Endodermal cell (in vitro differentiated cells): ENCODE results near the gene CACNA1A. TPM values are rescaled to one million over a fixed set of nuclear protein-coding genes. Genes with fewer than 3 reads are reported as not detected.

Experiments
- DNase-seq: peaks from one replicate; pipeline ENCODE4 v3.0.0-alpha.2; 2017
- H3K27ac ChIP-seq: 2 replicates; pipeline ENCODE4 v1.5.1; 2013; ENCODE audit warnings: mild to moderate bottlenecking, low read depth, low read length, moderate library complexity
- H3K27me3 ChIP-seq: 2 replicates; pipeline ENCODE4 v1.6.1; 2013; ENCODE audit warnings: mild to moderate bottlenecking, low read length, moderate library complexity; ENCODE audit not compliant: insufficient read depth, control insufficient read depth, poor library complexity, severe bottlenecking
- H3K36me3 ChIP-seq: 2 replicates; pipeline ENCODE4 v1.7.0; 2013; ENCODE audit warnings: mild to moderate bottlenecking, low read length, moderate library complexity; ENCODE audit not compliant: control insufficient read depth, insufficient read depth
- H3K4me1 ChIP-seq: one replicate; pipeline ENCODE4 v1.7.0; 2013; ENCODE audit warnings: low read length; ENCODE audit not compliant: control insufficient read depth, insufficient read depth
- H3K4me3 ChIP-seq: 2 replicates; pipeline ENCODE4 v1.5.1; 2013; ENCODE audit warnings: mild to moderate bottlenecking, low read length, moderate library complexity
- H3K9ac ChIP-seq: 2 replicates; pipeline ENCODE4 v1.6.1; 2013; ENCODE audit warnings: mild to moderate bottlenecking, low read length, moderate library complexity; ENCODE audit not compliant: poor library complexity, severe bottlenecking; ENCODE audit errors: extremely low read depth
- H3K9me3 ChIP-seq: 2 replicates; pipeline ENCODE4 v1.6.1; 2013; ENCODE audit warnings: mild to moderate bottlenecking, low read length, moderate library complexity; ENCODE audit not compliant: control insufficient read depth
- H3K27ac Mint-ChIP-seq: 2 replicates; pipeline ENCODE4 v1.8.0; 2020; ENCODE audit warnings: mixed read lengths
- H3K27me3 Mint-ChIP-seq: 2 replicates; pipeline ENCODE4 v1.8.0; 2021; ENCODE audit warnings: mild to moderate bottlenecking, mixed read lengths; ENCODE audit not compliant: insufficient read depth
- H3K36me3 Mint-ChIP-seq: 2 replicates; pipeline ENCODE4 v1.8.0; 2020; ENCODE audit warnings: low read depth, mixed read lengths
- H3K4me1 Mint-ChIP-seq: 2 replicates; pipeline ENCODE4 v1.8.0; 2020; ENCODE audit warnings: mixed read lengths
- H3K4me3 Mint-ChIP-seq: 2 replicates; pipeline ENCODE4 v1.8.0; 2020; ENCODE audit warnings: mild to moderate bottlenecking, moderate library complexity, mixed read lengths
- H3K9me3 Mint-ChIP-seq: 2 replicates; pipeline ENCODE4 v1.8.0; 2020; ENCODE audit warnings: mild to moderate bottlenecking, mixed read lengths
- CTCF ChIP-seq: fragments of 200-600 bp; sonication (generic); conservative IDR thresholded peaks from 2 replicates; pipeline ENCODE4 v1.5.0; 2021; ENCODE audit warnings: antibody characterized with exemption, mild to moderate bottlenecking
- WGBS, 2 experiments: methylation state at CpG; one replicate each; pipeline versions ENCODE4 v1.1.5 to v1.1.7; 2013; ENCODE audit warnings: missing lambda C conversion rate in 2 of 2, mixed read lengths in 1 of 2; ENCODE audit not compliant: insufficient coverage in 1 of 2, insufficient read length in 1 of 2; 5-methylcytosine and 5-hydroxymethylcytosine counted together
- total RNA-seq, 2 donors: library from RNA; stranded (reverse); fragmentation: NEBNext Ultra II Directional in 1 of 2; extraction: Animal tissue kit (Norgen Biotek cat#: 25700) in 1 of 2; gene quantifications; 2 replicates in 1 of 2; 3 replicates in 1 of 2; pipeline ENCODE4 v1.2.1, GENCODE V29; 2021

CACNA1A gene
- total RNA-seq, 2 donors from 2014 or later, result 8.0 to 10.6 TPM

GRCh38 chr19:13541554-13541953, 35.3 kb upstream of the CACNA1A start:
- Histone ChIP-seq H3K9ac (no peak overlapping the region), H3K4me3 (no peak overlapping the region), H3K27ac (no peak overlapping the region), H3K9me3 (no peaks in the 10 kb centered on the region), H3K4me1 (no peaks in the 10 kb centered on the region), H3K27me3 (no peaks in the 10 kb centered on the region), H3K36me3 (no peaks in the 10 kb centered on the region)
- Mint-ChIP-seq H3K27ac (no peak overlapping the region), H3K27me3 (peaks cover 24% of the 10 kb centered on the region), H3K36me3 (no peaks in the 10 kb centered on the region), H3K4me3 (no peak overlapping the region), H3K4me1 (no peaks in the 10 kb centered on the region), H3K9me3 (no peaks in the 10 kb centered on the region)
- no peak for DNase-seq
- no peak for TF ChIP-seq CTCF
- WGBS, 2 experiments, result 67 to 89% methylated on average over 1 of the region's 1 CpG

- Mint-ChIP-seq H3K27ac (no peak overlapping the region), H3K9me3 (no peaks in the 10 kb centered on the region), H3K27me3 (peaks cover 21% of the 10 kb centered on the region), H3K4me1 (no peaks in the 10 kb centered on the region), H3K36me3 (no peaks in the 10 kb centered on the region), H3K4me3 (no peak overlapping the region)
- H3K36me3 ChIP-seq, result no peaks in the 10 kb centered on the region
- H3K4me1 ChIP-seq, result no peaks in the 10 kb centered on the region
- H3K9me3 ChIP-seq, result no peaks in the 10 kb centered on the region
- no peak overlapping the region for H3K9ac ChIP-seq
- no peak overlapping the region for H3K27ac ChIP-seq
- no peaks in the 10 kb centered on the region for H3K27me3 ChIP-seq
- DNase-seq, result no peak
- H3K4me3 ChIP-seq, result no peak overlapping the region
- TF ChIP-seq CTCF, result no peak
- 63 to 93% methylated on average over 1 of the region's 1 CpG for WGBS, 2 experiments
Measured at GRCh38 chr19:13539332-13539731, 33.1 kb upstream of the CACNA1A start.

- H3K9me3 ChIP-seq, result no peaks in the 10 kb centered on the region
- no peak for DNase-seq
- H3K9me3 Mint-ChIP-seq, result no peaks in the 10 kb centered on the region
- no peaks in the 10 kb centered on the region for H3K36me3 Mint-ChIP-seq
- peaks cover 19% of the 10 kb centered on the region for H3K27me3 Mint-ChIP-seq
- no peak for TF ChIP-seq CTCF
- 84 to 96% methylated on average over 5 to 7 of the region's 7 CpGs for WGBS, 2 experiments
- no peak overlapping the region for H3K4me3 ChIP-seq
- H3K27me3 ChIP-seq, result no peaks in the 10 kb centered on the region
- H3K4me1 ChIP-seq, result no peaks in the 10 kb centered on the region
- H3K4me3 Mint-ChIP-seq, result no peak overlapping the region
- no peaks in the 10 kb centered on the region for H3K4me1 Mint-ChIP-seq
- no peak overlapping the region for H3K9ac ChIP-seq
- H3K36me3 ChIP-seq, result no peaks in the 10 kb centered on the region
- H3K27ac ChIP-seq, result no peak overlapping the region
- H3K27ac Mint-ChIP-seq, result no peak overlapping the region
Measured at GRCh38 chr19:13538601-13539253, 32.4 kb upstream of the CACNA1A start.
